ENCODE data around the gene KIFC1.
A peak's percentile ranks its signal among the peaks of the same experiment; 100 is the strongest.
"Not testable (repeated sequence)": the region's sequence is repeated elsewhere in the genome, so short reads cannot be mapped to it uniquely, and the experiment has no call there.

KIFC1 gene, protein sequence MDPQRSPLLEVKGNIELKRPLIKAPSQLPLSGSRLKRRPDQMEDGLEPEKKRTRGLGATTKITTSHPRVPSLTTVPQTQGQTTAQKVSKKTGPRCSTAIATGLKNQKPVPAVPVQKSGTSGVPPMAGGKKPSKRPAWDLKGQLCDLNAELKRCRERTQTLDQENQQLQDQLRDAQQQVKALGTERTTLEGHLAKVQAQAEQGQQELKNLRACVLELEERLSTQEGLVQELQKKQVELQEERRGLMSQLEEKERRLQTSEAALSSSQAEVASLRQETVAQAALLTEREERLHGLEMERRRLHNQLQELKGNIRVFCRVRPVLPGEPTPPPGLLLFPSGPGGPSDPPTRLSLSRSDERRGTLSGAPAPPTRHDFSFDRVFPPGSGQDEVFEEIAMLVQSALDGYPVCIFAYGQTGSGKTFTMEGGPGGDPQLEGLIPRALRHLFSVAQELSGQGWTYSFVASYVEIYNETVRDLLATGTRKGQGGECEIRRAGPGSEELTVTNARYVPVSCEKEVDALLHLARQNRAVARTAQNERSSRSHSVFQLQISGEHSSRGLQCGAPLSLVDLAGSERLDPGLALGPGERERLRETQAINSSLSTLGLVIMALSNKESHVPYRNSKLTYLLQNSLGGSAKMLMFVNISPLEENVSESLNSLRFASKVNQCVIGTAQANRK

DNA sequence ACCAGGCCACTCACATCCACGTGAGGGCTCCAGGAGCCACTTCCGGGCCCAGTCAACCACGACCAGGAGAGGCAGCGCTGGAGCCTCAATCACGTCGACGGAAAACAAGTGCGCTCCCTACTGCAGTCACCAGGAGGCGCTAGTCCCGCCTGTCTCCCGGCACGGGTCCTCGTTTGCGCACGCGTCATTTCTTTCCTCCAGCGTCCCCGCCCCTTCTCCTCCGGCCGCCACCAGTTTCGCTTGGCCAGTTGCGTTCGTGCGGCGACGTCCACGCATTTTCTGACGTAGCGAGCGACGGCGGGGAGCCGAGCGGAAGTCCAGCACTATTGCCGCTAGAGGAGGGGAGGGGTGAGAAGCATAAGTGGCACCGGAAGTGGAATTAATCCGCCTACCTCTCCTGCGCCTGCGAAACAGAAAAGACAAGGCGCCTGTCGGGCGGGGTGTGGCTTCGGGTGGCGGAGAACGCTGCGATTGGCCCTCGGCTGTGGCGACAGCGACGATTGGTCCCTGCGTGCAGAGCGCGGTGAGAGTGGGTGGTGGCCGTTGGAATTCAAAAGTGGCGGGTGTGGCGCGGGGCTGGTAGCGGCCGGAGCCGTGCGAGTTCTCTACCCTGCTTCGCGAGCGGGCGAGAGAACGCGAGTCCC lies at the start of gene KIFC1:
KIFC1 (plus strand) TSS at position 546 of the 644 bp plus-strand sequence. CDS start 163 bp downstream, outside the sequence.
- peak; percentile 99 for DNase-seq

DNA sequence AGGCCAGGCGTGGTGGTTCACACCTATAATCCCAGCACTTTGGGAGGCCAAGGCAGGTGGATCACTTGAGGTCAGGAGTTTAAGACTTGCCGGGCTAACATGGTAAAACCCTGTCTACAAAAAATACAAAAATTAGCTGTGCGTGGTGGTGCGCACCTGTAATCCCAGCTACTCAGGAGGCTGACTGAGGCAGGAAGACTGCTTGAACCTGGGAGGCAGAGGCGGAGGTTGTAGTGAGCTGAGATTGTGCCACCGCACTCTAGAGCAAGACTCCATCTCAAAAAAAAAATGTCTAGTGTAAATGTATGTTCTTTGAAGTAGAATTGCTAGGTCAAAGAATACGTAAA lies 48.0 kb upstream of the KIFC1 start:
- not testable (repeated sequence) for DNase-seq

DNA sequence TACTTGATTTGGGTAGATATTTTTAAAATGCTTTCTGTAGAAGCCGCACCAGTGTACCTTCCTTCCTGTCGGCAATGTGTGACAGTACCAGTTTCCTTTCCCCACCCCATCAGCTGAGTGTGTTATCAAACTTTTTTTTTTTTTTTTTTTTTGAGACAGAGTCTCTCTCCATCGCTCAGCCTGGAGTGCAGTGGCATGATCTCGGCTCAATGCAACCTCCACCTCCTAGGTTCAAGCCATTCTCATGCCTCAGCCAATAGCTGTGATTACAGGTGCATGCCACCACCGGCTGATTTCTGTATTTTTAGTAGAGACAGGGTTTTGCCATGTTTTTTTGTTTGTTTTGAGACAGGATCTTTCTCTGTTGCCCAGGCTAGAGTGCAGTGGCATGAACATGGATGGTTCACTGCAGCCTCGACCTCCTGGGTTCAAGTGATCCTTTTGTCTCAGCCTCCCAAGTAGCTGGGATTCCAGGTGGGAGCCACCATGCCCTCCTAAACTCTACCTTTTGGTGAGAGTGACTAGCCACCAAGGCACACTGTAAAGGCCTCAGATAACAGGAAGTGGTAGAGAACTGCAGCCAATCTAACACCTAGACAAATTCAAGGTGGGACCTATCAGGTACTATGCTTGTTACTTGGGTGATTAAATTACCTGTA lies 47.5 kb upstream of the KIFC1 start:
- DNase-seq: no peak

DNA sequence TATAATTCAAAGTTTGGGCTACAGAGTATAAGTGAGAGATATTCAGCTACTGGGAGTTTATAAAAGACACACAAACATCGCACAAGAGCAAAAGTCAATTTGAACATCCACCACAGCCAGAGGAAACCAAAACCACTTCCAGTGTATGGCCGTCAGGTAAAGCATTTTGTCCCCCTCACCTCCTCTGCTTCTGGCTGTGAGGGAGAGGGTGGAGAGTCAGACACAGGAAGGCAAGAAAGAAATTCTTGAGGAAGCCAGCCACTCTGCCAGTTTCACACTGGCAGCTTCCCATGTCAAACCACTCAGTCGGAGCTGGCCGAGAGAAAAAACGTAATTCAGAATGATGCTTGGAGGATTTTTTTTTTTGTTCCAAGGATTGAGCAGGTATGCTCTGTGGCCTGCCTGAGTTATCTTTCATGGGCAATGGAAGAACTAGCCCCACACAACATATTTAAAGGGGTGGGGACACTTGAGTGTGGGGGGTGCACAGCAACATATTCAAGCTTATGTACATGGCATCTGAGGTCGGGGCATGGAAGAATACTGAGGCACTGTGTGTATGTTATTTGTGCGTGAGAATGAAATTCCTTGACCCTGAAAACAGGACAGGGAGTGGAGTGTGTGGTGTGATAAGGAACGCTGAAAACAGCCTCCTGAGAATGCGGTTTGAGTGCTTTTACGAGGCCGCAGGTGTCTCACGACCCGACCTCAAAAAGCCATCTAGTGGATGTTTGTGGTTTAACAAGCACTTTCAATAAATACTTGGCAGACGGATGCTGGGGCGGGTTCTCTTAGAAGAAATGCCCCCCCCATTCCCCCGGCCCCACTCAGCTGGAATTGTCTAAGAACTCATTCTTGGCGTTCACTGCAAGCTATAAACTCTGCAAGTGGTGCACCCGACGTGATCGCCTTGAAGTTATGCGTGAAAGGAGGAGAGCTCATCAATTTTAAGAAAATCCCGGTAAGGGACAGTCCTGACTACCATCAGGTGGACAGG lies 46.6 kb upstream of the KIFC1 start:
- peak; percentile 67 for DNase-seq

DNA sequence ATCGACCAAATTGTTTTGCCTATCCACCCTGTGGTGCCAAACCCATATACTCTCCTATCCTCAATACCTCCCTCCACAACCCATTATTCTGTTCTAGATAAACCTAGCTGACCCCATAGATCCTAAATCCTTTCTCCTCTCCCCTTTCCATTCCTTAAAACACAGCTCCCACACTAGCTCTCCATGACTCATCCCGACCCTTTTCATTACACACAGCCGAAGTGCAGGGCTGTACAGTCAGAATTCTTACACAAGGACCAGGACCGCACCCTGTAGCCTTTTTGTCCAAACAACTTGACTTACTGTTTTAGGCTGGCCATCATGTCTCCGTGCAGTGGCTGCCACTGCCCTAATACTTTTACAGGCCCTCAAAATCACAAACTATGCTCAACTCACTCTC lies 44.7 kb upstream of the KIFC1 start:
- DNase-seq: not testable (repeated sequence)

DNA sequence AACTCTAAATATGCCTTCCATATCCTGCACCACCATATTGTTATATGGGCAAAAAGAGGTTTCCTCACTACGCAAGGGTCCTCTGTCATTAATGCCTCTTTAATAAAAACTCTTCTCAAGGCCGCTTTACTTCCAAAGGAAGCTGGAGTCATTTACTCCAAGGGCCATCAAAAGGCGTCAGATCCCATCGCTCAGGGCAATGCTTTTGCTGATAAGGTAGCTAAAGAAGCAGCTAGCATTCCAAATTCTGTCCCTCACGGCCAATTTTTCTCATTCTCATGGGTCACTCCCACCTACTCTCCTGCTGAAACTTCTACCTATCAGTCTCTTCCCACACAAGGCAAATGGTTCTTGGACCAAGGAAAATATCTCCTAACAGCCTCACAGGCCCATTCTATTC lies 43.8 kb upstream of the KIFC1 start:
- no peak for DNase-seq

DNA sequence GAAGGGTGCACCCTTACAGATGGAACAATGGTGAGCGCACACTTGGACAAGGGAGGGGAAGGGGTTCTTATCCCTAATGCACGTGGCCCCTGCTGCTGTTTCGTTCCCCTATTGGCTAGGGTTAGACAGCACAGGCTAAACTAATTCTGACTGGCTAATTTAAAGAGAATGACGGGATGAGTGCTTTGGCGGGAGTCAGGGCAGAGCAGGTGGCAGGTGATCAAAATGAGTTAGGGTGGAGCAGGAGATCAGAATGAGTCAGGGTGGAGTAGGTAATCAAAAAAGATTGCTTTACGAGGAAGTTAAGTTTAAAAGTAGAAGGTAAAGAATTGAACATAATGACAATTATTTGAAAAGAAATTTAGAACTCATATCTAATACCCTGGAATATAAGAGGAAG lies 35.8 kb upstream of the KIFC1 start:
- DNase-seq: not testable (repeated sequence)

DNA sequence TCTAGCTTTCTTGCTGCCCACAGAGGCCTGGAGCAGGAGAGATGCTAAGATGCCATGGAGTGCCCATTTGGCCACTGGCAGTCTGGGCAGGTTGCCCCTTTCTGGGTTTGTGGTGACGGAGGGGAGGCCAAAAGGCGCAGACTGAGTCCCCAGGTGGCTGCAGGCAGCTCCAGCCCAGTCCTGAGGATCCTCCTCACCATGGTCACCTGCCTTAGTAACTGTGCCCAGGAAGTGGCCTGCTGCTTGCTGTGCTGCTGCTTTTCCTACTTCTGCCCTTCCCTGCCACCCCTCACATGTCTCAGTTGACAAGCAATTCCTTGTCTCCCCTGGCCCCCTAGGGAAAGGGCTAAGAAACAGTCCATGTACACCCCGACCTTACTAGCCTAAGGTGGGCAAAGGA lies 35.3 kb upstream of the KIFC1 start:
- no peak for DNase-seq

DNA sequence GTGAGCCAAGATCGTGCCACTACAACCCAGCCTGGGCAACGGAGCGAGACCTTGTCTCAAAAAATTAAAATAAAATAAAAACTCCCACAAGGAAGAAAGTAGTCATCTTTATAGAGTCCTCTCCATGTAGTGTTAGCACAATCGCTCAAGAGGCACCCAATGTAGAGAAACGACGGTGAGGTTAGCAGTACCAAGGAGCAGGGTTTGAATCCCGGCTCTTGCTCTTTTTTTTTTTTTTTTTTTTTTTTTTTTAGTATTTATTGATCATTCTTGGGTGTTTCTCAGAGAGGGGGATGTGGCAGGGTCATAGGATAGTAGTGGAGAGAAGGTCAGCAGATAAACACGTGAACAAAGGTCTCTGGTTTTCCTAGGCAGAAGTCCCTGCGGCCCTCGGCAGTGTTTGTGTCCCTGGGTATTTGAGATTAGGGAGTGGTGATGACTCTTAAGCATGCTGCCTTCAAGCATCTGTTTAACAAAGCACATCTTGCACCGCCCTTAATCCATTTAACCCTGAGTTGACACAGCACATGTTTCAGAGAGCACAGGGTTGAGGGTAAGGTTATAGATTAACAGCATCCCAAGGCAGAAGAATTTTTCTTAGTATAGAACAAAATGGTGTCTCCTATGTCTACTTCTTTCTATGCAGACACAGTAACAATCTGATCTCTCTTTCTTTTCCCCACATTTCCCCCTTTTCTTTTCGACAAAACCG lies 34.3 kb upstream of the KIFC1 start:
- not testable (repeated sequence) for DNase-seq

DNA sequence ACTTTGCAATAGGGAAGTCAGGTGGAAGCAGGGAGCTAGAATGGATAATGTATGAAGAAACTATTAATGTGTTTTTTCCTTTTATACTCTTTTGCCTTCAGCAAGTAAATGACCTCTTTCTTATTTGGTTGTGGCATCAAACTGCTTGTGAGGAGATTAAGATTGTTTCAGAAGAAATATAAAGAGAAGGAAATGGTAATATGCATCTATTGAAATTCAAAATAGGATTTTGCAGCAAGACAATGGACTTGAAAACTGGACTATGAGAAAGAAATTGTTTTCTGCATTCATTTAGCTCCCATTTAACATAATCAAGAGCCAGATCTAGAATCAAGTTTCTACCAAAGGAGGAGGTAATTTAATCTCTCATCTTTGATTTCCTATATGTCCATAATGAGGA lies 32.3 kb upstream of the KIFC1 start:
- no peak for DNase-seq

DNA sequence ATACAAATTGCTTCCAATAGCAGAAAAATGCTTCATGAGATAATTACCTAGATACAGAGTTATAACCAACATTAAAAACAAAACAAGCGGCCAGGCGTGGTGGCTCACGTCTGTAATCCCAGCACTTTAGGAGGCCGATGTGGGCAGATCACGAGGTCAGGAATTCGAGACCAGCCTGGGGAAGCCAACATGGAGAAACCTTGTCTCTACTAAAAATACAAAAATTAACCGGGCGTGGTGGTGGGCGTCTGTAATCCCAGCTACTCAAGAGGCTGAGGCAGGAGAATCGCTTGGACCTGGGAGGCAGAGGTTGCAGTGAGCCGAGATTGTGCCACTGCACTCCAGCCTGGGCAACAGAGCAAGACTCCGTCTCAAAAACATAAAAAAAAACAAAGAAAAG lies 28.1 kb upstream of the KIFC1 start:
- DNase-seq: not testable (repeated sequence)

DNA sequence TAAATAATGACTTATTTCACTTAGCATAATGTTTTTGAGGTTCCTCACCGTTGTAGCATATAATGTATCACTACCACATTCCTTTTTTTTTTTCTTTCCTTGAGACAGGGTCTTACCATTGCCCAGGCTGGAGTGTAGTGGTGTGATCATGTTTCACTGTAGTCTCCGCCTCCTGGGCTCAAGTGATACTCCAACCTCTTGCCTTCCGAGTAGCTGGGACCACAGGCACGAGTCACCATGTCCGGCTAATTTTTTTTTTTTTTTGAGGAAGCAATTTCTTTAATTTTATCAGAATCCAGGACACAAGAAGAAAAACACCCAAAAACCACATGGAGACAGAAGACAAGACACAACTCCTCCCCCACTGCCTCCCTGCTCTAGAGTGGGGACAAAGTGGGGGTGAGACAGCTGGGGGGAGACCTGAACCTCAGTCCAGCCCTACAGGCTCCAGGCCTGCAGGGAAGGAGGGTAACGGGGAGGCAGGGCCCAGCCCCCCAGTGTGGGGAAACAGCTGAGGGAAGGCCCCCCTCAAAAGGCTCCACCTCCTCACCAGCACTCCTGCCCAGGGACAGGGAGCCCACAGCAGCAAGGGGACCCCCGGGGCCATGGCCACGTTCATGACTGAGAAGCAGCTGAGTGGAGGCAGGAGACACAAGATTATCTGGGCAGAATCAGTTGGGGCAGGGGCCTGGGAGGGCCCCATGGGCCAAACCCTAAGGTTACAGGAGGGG lies 27.0 kb upstream of the KIFC1 start:
- not testable (repeated sequence) for DNase-seq

DNA sequence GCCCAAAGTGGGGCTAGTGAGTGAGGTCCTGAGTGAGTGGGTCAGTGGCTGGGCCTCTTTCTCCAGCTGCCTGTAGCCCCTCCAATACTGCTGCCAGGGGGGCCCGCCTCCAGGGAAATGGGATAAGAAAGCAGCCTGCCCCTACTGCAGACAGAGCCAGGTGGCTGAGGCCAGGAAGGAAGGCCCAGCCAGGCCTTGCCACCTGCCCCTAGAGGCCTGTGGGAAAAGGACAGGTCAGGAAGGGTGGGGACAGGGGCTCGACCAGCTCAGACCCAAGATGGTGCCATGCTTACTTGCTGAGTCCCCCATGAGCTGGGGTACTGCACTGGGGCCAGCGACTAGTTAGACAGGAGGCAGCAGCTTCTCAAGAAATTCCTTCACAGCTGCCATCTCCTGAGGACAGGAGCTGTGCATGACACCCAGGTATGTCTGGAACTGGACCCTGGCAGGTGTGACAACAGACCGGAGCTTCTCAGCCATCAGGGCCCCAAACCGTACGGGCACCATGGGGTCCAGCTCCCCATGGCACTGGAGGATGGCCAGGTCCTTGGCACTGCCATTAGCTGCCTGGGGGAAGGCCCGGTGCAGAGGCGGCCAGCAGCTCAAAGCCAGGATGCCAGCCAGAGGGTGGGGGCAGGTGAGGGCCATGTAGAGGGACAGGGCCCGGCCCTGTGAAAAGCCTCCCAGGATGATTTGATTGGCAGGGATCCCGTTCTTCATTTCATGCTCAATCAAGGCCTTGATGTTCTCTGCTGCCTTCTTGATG lies 26.2 kb upstream of the KIFC1 start:
- DNase-seq: not testable (repeated sequence)

DNA sequence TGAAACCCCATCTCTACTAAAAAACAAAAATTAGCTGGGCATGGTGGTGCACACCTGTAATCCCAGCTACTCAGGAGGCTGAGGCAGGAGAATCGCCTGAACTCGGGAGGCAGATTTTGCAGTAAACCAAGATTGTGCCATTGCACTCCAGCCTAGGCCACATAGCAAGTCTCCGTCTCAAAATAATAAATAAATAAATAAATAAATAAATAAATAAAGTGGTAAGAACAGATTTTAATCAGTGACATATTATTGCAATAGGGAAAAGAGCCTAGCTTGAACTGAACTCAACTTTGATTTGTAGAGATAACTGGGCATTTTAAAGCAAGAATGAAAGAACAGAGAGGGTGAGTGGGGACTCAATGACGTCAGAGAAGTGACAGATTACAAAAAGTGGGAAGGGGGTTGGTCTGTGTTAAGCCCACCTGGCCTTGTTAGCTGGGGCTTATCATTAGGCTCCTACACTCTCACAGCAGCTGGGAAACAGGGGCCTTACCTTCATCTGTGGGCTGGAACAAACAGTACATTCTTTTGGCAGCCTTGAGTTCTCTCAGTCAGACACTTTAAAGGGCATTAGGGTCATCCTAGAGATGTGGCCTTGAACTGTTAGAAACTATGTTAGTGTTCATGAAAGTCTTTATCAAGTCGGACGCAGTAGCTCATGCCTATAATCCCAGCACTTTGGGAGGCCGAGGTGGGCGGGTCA lies 24.5 kb upstream of the KIFC1 start:
- no peak for DNase-seq

DNA sequence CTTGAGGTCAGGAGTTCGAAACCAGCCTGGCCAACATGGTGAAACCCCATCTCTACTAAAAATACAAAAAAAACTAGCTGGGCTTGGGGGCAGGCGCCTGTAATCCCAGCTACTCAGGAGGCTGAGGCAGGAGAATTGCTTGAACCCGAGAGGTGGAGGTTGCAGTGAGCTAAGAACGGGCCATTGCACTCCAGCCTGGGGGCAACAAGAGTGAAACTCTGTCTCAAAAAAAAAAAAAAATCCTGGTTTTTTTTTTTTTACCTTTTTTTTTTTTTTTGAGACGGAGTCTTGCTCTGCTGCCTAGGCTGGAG lies 24.0 kb upstream of the KIFC1 start:
- DNase-seq: not testable (repeated sequence)

DNA sequence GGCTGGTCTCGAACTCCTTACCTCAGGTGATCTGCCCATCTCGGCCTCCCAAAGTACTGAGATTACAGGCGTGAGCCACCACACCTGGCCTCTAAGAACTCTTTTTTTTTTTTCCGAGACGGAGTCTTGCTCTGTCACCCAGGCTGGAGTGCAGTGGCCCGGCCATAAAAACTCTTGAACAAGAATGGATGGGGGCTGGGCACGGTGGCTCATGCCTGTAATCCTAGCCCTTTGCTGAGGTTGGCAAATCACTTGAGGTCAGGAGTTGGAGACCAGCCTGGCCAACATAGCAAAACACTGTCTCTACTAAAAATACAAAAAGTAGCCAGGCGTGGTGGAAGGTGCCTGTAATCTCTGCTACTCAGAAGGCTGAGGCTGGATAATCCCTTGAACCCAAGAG lies 19.7 kb upstream of the KIFC1 start:
- not testable (repeated sequence) for DNase-seq

DNA sequence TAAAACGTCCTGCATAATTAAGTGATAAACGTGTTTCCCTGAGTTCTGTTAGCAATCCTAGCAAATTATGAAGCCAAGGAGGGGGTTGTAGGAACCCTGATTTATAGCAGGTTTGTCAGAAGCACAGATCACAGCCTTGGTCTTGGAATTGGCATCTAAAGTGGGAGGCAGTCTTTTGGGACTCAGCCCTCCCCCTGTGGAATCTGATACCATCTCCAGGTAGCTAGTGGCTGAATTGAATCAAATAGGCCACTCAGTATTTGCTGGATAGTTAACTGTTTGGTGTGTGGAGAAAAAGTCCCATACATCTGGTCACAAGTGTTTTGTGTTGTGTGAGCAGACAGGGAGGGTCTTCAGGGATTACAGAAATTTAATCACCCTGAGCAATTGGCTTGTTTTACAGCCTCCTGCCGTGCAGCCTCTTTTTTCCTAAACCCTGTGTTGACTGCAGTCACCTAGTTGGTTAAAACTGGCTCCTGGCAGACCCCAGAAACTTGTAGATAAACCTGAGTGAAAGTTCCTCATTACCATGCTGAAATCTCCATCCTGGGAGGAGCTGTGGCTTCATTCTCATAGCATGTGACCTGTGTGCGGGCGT lies 19.0 kb upstream of the KIFC1 start:
- DNase-seq: no peak

DNA sequence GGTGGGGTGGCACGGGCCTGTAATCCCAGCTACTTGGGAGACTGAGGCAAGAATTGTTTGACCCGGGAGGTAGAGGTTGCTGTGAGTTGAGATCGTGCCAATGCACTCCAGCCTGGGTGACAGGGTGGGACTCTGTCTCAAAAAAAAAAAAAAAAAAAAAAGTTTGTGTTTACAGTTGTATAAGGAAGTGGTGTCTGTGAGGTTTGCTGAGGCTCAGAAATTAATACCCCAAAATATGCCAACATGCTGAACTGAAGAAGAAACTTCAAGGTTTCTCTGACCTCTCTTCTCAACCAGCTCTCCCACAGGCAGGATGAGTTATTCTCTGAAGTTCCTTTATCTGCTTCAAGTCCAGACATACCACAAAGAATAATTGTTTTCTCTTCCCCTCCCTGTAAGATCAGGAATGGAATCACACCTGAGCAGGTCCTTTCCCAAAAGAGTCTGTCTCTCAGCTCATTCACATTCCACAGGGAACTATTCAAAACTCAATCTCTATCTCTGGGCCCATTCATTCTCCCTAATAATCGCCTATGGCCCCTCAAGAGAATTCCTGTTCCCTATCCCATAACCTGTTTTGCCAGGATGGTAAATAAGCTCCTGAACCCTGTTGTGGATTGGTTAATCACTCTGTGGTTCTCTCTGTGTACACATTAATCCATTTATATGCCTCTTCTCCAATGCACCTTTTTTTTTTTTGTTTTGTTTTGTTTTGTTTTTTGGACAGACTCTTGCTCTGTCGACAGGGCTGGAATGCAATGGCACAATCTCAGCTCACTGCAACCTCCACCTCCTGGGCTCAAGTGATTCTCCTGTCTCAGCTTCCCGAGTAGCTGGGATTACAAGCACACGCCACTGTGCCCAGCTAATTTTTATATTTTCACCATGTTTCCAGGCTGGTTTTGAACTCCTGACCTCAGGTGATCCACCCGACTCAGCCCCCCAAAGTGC lies 17.4 kb upstream of the KIFC1 start:
- no peak for DNase-seq

Measured in activated CD8-positive, alpha-beta memory T cell treated with anti-CD3 and anti-CD28 coated beads, Interleukin-2, amount 50 U/mL, for 48 hours (primary cell).